H7 (cell line): ENCODE data around the gene FAM227B. TPM values are rescaled to one million over a fixed set of nuclear protein-coding genes. Genes with fewer than 3 reads are reported as not detected.
"Not testable (repeated sequence)": the region's sequence is repeated elsewhere in the genome, so short reads cannot be mapped to it uniquely, and the experiment has no call there.

Source experiments
- DNase-seq: peaks from one replicate; pipeline ENCODE4 v3.0.0; 2012
- H3K27me3 ChIP-seq: 2 replicates; pipeline ENCODE4 v1.6.0; 2011; ENCODE audit warnings: mild to moderate bottlenecking, low read length; ENCODE audit not compliant: control insufficient read depth, insufficient read depth
- H3K36me3 ChIP-seq: replicated peaks from 2 replicates; pipeline ENCODE4 v1.5.1; 2011; ENCODE audit warnings: low read length; ENCODE audit not compliant: control insufficient read depth, insufficient read depth
- H3K4me3 ChIP-seq: 2 replicates; pipeline ENCODE4 v1.5.1; 2011; ENCODE audit warnings: low read depth, mild to moderate bottlenecking, control low read depth, low read length, moderate library complexity; ENCODE audit not compliant: insufficient read depth
- total RNA-seq: library from RNA; depleted of rRNA; stranded (reverse); fragments of >200 nt; shearing (Covaris generic); gene quantifications from 2 replicates; pipeline ENCODE4 v1.2.3, GENCODE V29; 2014

The FAM227B gene
- total RNA-seq, 1 experiment from 2014 or later: 3.2 TPM

DNA sequence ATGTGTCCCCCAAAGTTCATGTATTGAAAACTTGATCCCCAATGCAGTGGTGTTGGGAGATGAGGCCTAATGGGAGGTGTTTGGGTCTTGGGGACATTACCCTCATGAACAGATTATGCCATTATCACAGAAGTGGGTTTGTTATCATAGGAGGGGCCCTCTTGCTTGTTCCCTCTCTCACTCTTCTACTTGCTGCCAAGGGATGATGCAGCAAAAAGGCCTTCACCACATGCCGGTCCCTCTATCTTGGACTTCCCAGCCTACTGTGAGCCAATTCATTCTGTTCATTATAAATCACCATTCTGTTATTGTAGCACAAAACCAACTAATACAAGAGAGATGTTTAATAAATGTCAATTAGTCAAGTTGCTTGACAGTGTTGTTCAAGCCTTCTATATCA is 47.2 kb downstream of the FAM227B start:
- DNase-seq: no peak
- Histone ChIP-seq H3K27me3 (no peaks in the 10 kb centered on the region), H3K36me3 (no peaks in the 10 kb centered on the region), H3K4me3 (no peak overlapping the region)

- no peak overlapping the region for H3K4me3 ChIP-seq
- H3K36me3 ChIP-seq: no peaks in the 10 kb centered on the region
- no peaks in the 10 kb centered on the region for H3K27me3 ChIP-seq
- no peak for DNase-seq
Measured at GRCh38 chr15:49570672-49571071, 49.9 kb downstream of the FAM227B start.

- DNase-seq: no peak
- H3K36me3 ChIP-seq: no peaks in the 10 kb centered on the region
- no peak overlapping the region for H3K4me3 ChIP-seq
- H3K27me3 ChIP-seq: no peaks in the 10 kb centered on the region
Measured at GRCh38 chr15:49570174-49570573, 50.4 kb downstream of the FAM227B start.

DNA sequence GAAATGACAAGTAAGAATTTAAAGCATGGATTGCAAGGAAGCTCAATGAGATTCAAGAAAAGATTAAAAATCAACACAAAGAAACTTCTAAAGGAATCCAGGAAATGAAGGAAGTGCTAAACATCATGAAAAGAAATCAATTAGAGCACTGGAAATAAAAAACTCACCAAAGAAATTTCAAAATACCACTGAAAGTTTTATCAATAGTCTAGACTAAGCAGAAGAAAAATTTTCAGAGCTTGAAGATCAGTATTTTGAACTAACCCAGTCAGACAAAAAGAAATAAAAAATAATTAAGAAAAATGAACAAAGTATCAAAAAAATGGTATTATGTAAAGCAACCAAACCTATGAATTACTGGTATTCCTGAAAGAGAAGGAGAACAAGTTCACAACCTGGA is 60.6 kb downstream of the FAM227B start:
- no peak for DNase-seq
- Histone ChIP-seq H3K27me3 (no peaks in the 10 kb centered on the region), H3K36me3 (no peaks in the 10 kb centered on the region), H3K4me3 (no peak overlapping the region)

DNA sequence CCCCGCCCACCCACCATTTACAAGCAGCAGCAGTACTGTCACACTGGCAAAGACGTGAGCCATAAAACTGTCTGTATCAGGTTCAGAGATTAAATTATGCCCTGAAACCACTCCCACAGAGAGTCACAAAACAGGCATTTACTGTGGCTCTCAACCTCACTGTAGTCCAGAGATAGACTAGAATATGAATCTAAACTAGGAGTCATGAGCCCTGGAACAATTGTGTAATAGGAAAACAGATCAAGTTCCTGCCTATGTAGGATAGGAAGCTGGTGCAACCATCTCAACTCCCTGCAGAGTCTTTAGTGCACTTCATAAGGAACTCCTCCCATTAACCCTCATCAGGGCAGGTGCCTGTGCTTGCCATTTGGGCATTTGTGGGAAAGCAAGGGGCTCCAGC is 61.7 kb downstream of the FAM227B start:
- no peak for DNase-seq
- Histone ChIP-seq H3K27me3 (no peaks in the 10 kb centered on the region), H3K36me3 (no peaks in the 10 kb centered on the region), H3K4me3 (no peak overlapping the region)

GRCh38 chr15:49556437-49556836 is 64.2 kb downstream of the FAM227B start:
- Histone ChIP-seq H3K36me3 (no peaks in the 10 kb centered on the region), H3K27me3 (no peaks in the 10 kb centered on the region), H3K4me3 (no peak overlapping the region)
- DNase-seq: no peak

GRCh38 chr15:49550342-49550741 is 70.3 kb downstream of the FAM227B start:
- H3K27me3 ChIP-seq, DNase-seq, H3K4me3 ChIP-seq: not testable (repeated sequence)

DNA sequence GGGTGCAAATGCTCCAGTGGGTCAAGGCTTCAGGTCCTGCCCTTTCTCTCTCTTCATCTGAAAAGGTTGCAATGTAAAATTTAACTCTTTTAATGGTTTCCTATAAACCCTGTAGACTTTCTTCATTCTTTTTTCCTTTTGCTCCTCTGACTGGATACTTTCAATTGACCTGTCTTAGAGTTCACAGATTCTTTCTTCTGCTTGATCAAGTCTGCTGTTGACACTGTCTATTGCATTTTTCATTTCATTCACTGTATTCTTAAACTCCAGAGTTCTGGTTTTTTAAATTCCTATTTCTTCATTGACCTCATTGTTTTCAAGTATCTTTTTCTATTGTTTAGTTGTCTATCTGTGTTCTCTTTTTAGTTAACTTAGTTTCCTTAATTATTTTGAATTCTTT is 82.1 kb downstream of the FAM227B start:
- H3K36me3 ChIP-seq: no peaks in the 10 kb centered on the region
- no peak overlapping the region for H3K4me3 ChIP-seq
- no peaks in the 10 kb centered on the region for H3K27me3 ChIP-seq
- DNase-seq: no peak

More at GRCh38 chr15:49550342-49550741, 70.3 kb downstream of the FAM227B start:
- H3K36me3 ChIP-seq: not testable (repeated sequence)

DNA sequence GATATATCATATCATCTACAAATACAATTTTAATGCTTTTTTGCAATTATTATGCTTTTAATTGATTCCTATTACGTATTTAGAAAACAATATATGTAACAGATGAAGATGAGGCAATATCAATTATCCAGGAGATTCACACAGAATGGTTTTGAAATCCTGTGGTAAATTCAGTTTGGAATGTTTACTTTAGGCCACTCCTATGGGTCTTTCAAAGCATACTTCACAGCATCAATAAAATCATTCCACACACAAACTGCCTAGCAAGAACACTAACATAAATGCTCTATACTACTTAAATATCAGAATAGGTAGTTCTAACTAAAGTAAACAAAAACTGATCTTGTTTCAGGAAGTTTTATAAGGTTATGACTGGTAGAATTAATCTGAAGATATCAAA is 90.5 kb downstream of the FAM227B start:
- Histone ChIP-seq H3K4me3 (no peak overlapping the region), H3K27me3 (no peaks in the 10 kb centered on the region), H3K36me3 (no peaks in the 10 kb centered on the region)
- no peak for DNase-seq

GRCh38 chr15:49528289-49528688 is 92.3 kb downstream of the FAM227B start:
- no peak overlapping the region for H3K4me3 ChIP-seq
- DNase-seq: no peak

DNA sequence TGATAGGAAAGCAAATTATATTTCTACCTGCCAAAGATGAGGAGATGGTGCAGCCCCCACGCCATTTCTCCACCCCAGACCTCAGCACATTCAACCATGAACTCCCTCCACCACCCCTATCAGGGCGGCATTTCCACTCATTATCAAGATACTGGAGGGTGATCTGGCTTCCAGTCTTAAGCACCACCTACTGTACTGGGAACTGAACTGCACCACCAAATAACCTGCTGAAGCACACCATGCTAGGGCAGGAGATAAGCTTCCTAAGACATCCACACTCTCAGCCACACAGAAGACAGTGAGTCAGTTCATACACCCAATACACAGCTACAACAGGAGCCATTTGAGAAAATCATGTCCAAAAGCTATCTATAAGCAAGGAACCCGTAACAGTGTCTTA is 98.8 kb downstream of the FAM227B start:
- Histone ChIP-seq H3K36me3 (no peaks in the 10 kb centered on the region), H3K27me3 (no peaks in the 10 kb centered on the region), H3K4me3 (no peak overlapping the region)
- DNase-seq: no peak

More at GRCh38 chr15:49528289-49528688, 92.3 kb downstream of the FAM227B start:
- H3K36me3 ChIP-seq: no peaks in the 10 kb centered on the region
- H3K27me3 ChIP-seq: no peaks in the 10 kb centered on the region

- H3K27me3 ChIP-seq, H3K36me3 ChIP-seq, DNase-seq, H3K4me3 ChIP-seq: not testable (repeated sequence)
Measured at GRCh38 chr15:49512739-49513138, 107.9 kb downstream of the FAM227B start.

DNA sequence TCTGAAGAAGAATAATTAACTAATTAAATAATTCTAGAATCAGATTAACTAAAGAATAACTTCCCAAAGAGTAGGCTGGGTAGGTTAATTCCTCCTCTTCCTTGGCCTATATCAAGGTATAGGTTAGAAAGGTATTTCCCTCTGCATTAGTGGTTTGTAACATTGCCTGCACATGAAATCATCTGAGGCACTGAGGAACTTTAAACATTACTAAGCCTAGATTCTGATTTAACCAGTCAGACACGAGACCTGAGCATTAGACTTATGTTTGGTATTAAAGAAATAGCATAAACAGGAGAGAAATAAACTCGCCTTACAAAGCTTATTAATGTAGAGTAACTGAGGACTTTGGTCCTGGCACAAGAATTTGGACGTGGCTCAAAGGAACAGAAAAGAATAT is 113.4 kb downstream of the FAM227B start:
- Histone ChIP-seq H3K27me3 (no peaks in the 10 kb centered on the region), H3K36me3 (no peaks in the 10 kb centered on the region), H3K4me3 (no peak overlapping the region)
- DNase-seq: no peak

GRCh38 chr15:49506341-49506740 is 114.3 kb downstream of the FAM227B start:
- DNase-seq: no peak
- Histone ChIP-seq H3K36me3 (no peaks in the 10 kb centered on the region), H3K27me3 (no peaks in the 10 kb centered on the region), H3K4me3 (no peak overlapping the region)

- Histone ChIP-seq H3K36me3 (no peaks in the 10 kb centered on the region), H3K4me3 (no peak overlapping the region), H3K27me3 (no peaks in the 10 kb centered on the region)
- DNase-seq: no peak
Measured at GRCh38 chr15:49501586-49501985, 119.0 kb downstream of the FAM227B start.

- Histone ChIP-seq H3K36me3 (no peaks in the 10 kb centered on the region), H3K4me3 (no peak overlapping the region), H3K27me3 (no peaks in the 10 kb centered on the region)
- DNase-seq: no peak
Measured at GRCh38 chr15:49495993-49496753, 124.4 kb downstream of the FAM227B start.
